ENCODE measurements around the gene NDRG2. TPM values are rescaled to one million over a fixed set of nuclear protein-coding genes. Genes with fewer than 3 reads are reported as not detected.
"Not testable (repeated sequence)": the region's sequence is repeated elsewhere in the genome, so short reads cannot be mapped to it uniquely, and the experiment has no call there.

The NDRG2 gene
- total RNA-seq, 3 donors from 2014 or later = 251 to 693 (median 258) TPM

GRCh38 chr14:21043974-21044618, 19.2 kb upstream of the NDRG2 start:
- H3K4me1 ChIP-seq = peaks cover 0 to 27% of the 10 kb centered on the region in 2 donors
- TF ChIP-seq POLR2A (IDR thresholded peaks at IDR 0.05) (no peak), CTCF (IDR thresholded peaks at IDR 0.05) (no peak), POLR2AphosphoS5 (IDR thresholded peaks at IDR 0.05) (no peak)
- no peaks in the 10 kb centered on the region for H3K9me3 ChIP-seq
- DNase-seq (ENCODE audit: low spot score in 2 of 2) = no peak
- no peaks in the 10 kb centered on the region for H3K36me3 ChIP-seq
- intact Hi-C loops (cut with DNase I; ENCODE audit: low total_unique reads) = no loop called here
- H3K4me3 ChIP-seq = no peak overlapping the region
- H3K27ac ChIP-seq = peak overlapping the region; percentile 70 to 84
- H3K27me3 ChIP-seq = no peaks in the 10 kb centered on the region

GRCh38 chr14:21043387-21043973, 18.6 kb upstream of the NDRG2 start:
- no peak for TF ChIP-seq CTCF (IDR thresholded peaks at IDR 0.05)
- no peak for TF ChIP-seq POLR2A (IDR thresholded peaks at IDR 0.05)
- TF ChIP-seq POLR2AphosphoS5 (IDR thresholded peaks at IDR 0.05) = no peak
- H3K4me1 ChIP-seq = peaks cover 0 to 31% of the 10 kb centered on the region in 2 donors
- H3K27ac ChIP-seq = peak overlapping the region; percentile 70 to 84
- H3K4me3 ChIP-seq = no peak overlapping the region
- DNase-seq (ENCODE audit: low spot score in 2 of 2) = no peak
- H3K9me3 ChIP-seq = no peaks in the 10 kb centered on the region
- no peaks in the 10 kb centered on the region for H3K27me3 ChIP-seq
- intact Hi-C loops (cut with DNase I; ENCODE audit: low total_unique reads) = no loop called here
- H3K36me3 ChIP-seq = no peaks in the 10 kb centered on the region

- Histone ChIP-seq H3K4me1 (peaks cover 0 to 32% of the 10 kb centered on the region in 2 donors), H3K27ac (peak overlapping the region; percentile 70 to 84), H3K9me3 (no peaks in the 10 kb centered on the region), H3K4me3 (peak overlapping the region in 1 of 3 donors; percentile 27), H3K36me3 (no peaks in the 10 kb centered on the region), H3K27me3 (no peaks in the 10 kb centered on the region)
- intact Hi-C loops (cut with DNase I; ENCODE audit: low total_unique reads) = no loop called here
- no peak for DNase-seq (ENCODE audit: low spot score in 2 of 2)
- TF ChIP-seq POLR2A (IDR thresholded peaks at IDR 0.05) = no peak
- no peak for TF ChIP-seq POLR2AphosphoS5 (IDR thresholded peaks at IDR 0.05)
- no peak for TF ChIP-seq CTCF (IDR thresholded peaks at IDR 0.05)
These were observed 18.1 kb upstream of the NDRG2 start for GRCh38 chr14:21042918-21043317.

GRCh38 chr14:21041676-21042433, 17.0 kb upstream of the NDRG2 start, which contains the start of gene RNASE7:
RNASE7 (plus strand) TSS chr14:21042362; CDS start chr14:21042993, 631 bp downstream.
- Histone ChIP-seq H3K27me3 (no peaks in the 10 kb centered on the region), H3K36me3 (no peaks in the 10 kb centered on the region), H3K4me3 (peak within 1 kb of the TSS in 1 of 3 donors; percentile 27), H3K4me1 (peaks cover 0 to 32% of the 10 kb centered on the region in 2 donors), H3K9me3 (no peaks in the 10 kb centered on the region), H3K27ac (peak within 1 kb of the TSS; percentile 70 to 84)
- TF ChIP-seq POLR2AphosphoS5 (IDR thresholded peaks at IDR 0.05) = peak in 2 of 3 donors; percentile 19 to 27
- TF ChIP-seq CTCF (IDR thresholded peaks at IDR 0.05) = no peak
- no peak for TF ChIP-seq POLR2A (IDR thresholded peaks at IDR 0.05)
- DNase-seq (ENCODE audit: low spot score in 2 of 2) = peak in 1 of 2 donors; percentile 78
- intact Hi-C loops (cut with DNase I; ENCODE audit: low total_unique reads) = no loop called here

GRCh38 chr14:21040941-21041340, 16.1 kb upstream of the NDRG2 start:
- H3K4me3 ChIP-seq; H3K27me3 ChIP-seq; intact Hi-C loops (cut with DNase I; ENCODE audit: low total_unique reads); DNase-seq (ENCODE audit: low spot score in 2 of 2); H3K36me3 ChIP-seq; H3K9me3 ChIP-seq: not testable (repeated sequence)
- Histone ChIP-seq H3K4me1 (peaks cover 0 to 32% of the 10 kb centered on the region in 2 donors), H3K27ac (peak overlapping the region; percentile 70 to 84)

All from breast epithelium (tissue), 4 donors.